Brain microvascular endothelial cell (primary cell): ENCODE results near the gene IER5.

Experiments used
- DNase-seq: peaks from one replicate; pipeline ENCODE4 v3.0.0-alpha.2; 2020
- H3K27ac ChIP-seq: fragments of 250-450 bp; sonication (Bioruptor Pico); 2 replicates; pipeline ENCODE4 v1.5.1; 2020; ENCODE audit warnings: mild to moderate bottlenecking, moderate library complexity
- H3K27me3 ChIP-seq: fragments of 250-450 bp; sonication (Bioruptor Pico); replicated peaks from 2 replicates; pipeline ENCODE4 v1.5.1; 2020; ENCODE audit warnings: mild to moderate bottlenecking
- H3K36me3 ChIP-seq: fragments of 250-450 bp; sonication (Bioruptor Pico); replicated peaks from 2 replicates; pipeline ENCODE4 v1.5.1; 2020; ENCODE audit warnings: mild to moderate bottlenecking
- H3K4me3 ChIP-seq: 2 replicates; pipeline ENCODE4 v1.5.1; 2011; ENCODE audit warnings: low read depth, mild to moderate bottlenecking, control low read depth, low read length, moderate library complexity
- in situ Hi-C: cut with HindIII; loops from 2 replicates; pipeline ENCODE4 v1.10.0; 2017; ENCODE audit warnings: low sequenced_read_pairs, low pct_ligation_motif_present
- TF ChIP-seq, protein P1 (sequence below): IDR thresholded peaks from 2 replicates; pipeline ENCODE4 v1.5.1; 2011; ENCODE audit warnings: low read depth, mild to moderate bottlenecking, moderate library complexity, low read length, control low read depth, inconsistent platforms; ENCODE audit errors: missing control alignments

Gene IER5

DNA sequence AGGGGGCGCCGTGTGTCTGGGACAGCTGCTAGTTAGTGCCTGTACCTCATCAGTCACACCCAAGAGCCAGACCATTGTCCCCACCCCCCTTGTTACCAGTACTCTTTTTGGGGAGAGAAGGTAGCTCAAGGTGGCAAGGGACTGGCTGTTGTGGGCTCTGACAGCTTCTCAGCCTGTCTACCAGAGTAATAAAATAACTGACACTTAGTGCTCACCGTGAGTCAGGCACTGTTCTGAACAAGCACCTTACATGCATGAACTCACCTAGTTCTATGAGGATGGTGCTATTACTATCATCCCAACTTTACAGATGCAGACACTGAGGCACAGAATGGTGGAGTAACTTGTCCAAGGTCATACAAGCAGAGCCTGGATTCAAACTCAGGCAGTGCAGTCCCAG is 34.7 kb downstream of the IER5 start:
- no peak for DNase-seq
- Histone ChIP-seq H3K27me3 (no peaks in the 10 kb centered on the region), H3K27ac (no peak overlapping the region), H3K36me3 (no peaks in the 10 kb centered on the region), H3K4me3 (no peak overlapping the region)
- TF ChIP-seq, protein P1, sequence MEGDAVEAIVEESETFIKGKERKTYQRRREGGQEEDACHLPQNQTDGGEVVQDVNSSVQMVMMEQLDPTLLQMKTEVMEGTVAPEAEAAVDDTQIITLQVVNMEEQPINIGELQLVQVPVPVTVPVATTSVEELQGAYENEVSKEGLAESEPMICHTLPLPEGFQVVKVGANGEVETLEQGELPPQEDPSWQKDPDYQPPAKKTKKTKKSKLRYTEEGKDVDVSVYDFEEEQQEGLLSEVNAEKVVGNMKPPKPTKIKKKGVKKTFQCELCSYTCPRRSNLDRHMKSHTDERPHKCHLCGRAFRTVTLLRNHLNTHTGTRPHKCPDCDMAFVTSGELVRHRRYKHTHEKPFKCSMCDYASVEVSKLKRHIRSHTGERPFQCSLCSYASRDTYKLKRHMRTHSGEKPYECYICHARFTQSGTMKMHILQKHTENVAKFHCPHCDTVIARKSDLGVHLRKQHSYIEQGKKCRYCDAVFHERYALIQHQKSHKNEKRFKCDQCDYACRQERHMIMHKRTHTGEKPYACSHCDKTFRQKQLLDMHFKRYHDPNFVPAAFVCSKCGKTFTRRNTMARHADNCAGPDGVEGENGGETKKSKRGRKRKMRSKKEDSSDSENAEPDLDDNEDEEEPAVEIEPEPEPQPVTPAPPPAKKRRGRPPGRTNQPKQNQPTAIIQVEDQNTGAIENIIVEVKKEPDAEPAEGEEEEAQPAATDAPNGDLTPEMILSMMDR: no peak
- in situ Hi-C loops: no loop called here

DNA sequence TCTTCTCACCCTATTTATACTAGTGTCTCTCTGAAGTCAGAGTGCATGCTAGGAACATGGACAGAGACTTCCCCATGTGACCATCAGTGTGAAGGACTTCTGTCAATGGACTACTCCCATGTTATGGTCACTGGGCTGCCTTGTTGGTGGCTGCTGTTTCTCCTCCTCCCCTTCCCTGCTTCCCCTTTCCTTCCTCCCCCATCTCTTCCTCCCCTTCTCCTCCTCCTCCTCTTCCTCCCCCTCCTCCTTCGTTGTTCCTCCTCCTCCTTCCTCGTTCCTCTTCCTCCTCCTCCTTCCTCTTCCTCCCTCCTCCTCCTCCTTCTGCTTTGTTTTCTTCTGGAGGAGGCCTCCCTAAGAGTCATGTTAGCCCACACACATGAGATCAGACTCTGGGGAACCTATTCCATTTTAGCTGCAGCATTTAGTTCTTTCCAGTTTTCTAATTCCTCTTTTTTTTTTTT is 35.8 kb downstream of the IER5 start:
- in situ Hi-C loops: no loop called here
- H3K4me3 ChIP-seq: no peak overlapping the region
- H3K27me3 ChIP-seq: no peaks in the 10 kb centered on the region
- no peak for DNase-seq
- H3K27ac ChIP-seq: no peak overlapping the region
- H3K36me3 ChIP-seq: no peaks in the 10 kb centered on the region
- TF ChIP-seq, protein P1: no peak

DNA sequence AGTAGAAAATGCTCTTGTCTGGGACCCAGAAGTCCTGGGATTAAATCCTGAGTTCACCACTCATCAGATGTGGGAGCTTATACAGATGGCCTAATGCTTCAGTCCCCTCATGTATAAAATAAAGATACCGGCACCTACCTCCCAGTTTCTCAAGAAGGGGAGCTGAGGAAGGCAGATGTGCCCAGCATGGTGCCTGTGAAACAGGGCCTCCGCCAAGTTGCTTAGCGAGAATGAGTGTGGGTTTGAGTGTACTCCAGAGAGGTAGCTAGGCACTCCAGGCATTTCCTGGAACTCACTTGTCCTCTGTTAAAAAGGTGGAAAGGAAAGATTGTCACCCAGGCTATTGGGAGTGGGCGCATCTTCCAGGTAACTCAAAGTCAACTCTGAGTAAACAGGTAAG is 37.8 kb downstream of the IER5 start:
- no peaks in the 10 kb centered on the region for H3K27me3 ChIP-seq
- TF ChIP-seq, protein P1: no peak
- H3K27ac ChIP-seq: no peak overlapping the region
- no peak overlapping the region for H3K4me3 ChIP-seq
- DNase-seq: no peak
- H3K36me3 ChIP-seq: no peaks in the 10 kb centered on the region
- in situ Hi-C loops: no loop called here

DNA sequence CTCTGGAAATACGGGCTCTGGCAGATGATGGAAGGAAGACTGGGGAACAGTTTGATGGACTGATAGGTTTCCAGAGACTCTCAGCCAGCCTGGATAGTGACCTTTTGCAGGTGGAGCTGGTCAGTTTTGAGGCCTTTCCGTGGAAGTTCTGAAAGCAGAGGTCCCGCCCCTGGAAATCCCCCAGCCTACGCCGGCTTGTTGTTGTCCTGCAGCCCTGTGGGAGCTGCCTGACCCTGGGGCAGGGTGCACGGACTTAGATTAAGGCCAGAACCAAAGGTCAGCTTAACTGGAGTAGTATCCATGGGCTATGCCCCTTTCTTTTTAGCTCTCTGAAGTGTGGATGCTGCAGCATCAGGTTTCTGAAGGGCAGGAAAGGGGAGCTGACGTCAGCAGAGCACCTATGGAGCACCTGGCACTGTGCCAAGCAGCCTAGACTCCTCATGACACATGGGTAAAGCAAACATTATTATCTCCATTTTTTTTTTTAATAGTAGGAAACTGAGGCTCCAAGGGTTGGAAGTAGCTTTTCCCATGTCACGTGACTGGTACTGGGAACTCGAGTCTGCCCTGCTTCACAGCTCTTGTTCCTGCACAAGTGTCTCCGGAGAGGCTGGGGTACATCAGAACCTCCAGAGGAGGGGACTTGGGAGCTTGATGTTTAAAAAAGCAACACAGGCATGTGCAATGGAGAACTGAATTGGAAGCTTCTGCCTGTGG is 38.5 kb downstream of the IER5 start:
- Histone ChIP-seq H3K27ac (no peak overlapping the region), H3K27me3 (no peaks in the 10 kb centered on the region), H3K36me3 (no peaks in the 10 kb centered on the region), H3K4me3 (no peak overlapping the region)
- in situ Hi-C loops: no loop called here
- DNase-seq: no peak
- TF ChIP-seq, protein P1: no peak

DNA sequence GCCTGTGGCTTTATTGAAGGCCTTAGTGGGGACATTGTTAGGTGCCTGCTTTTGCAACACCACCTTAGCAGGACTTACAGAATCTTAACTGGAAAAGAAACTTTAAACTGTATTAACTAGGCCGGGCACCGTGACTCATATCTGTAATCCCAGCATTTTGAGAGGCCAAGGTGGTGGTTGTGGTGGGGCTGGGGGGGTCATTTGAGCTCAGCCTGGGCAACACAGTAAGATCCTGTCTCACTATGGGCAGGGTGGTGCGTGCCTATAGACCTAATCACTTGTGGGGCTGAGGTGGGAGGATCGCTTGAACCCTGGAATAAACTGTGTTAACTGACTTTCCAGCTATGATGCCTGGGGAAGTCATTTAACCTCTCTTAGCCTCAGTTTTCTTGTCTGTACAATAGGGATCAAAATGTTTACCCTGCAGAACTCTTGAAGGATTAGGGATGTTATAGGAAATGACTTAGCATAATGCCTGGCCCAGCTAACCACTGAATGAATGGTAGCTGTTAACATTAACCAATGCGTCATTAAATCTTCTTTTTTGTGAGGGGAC is 39.5 kb downstream of the IER5 start:
- no peak overlapping the region for H3K27ac ChIP-seq
- no peaks in the 10 kb centered on the region for H3K27me3 ChIP-seq
- H3K4me3 ChIP-seq: no peak overlapping the region
- in situ Hi-C loops: no loop called here
- no peak for DNase-seq
- H3K36me3 ChIP-seq: no peaks in the 10 kb centered on the region
- TF ChIP-seq, protein P1: no peak
